Naive B cell (primary cell): ENCODE data around the gene XRCC5. TPM values are rescaled to one million over a fixed set of nuclear protein-coding genes. Genes with fewer than 3 reads are reported as not detected.

ENCODE experiments used
- ATAC-seq, 2 donors: fragments of 150-1000 bp; cut with Tn5 transposase; 2 replicates each; pipeline ENCODE4 v1.10.0; 2021; ENCODE audit warnings: low read depth in 2 of 2, mild to moderate bottlenecking in 2 of 2, moderate library complexity in 2 of 2
- DNase-seq: peaks from one replicate; pipeline ENCODE4 v3.0.0; 2022
- H3K27ac Mint-ChIP-seq, 6 donors: one replicate each; pipeline ENCODE4 v1.8.0; 2020 to 2022; ENCODE audit warnings: mild to moderate bottlenecking in 6 of 6, mixed read lengths in 6 of 6, moderate library complexity in 5 of 6, inconsistent platforms in 2 of 6
- H3K27me3 Mint-ChIP-seq, 3 donors: one replicate each; pipeline ENCODE4 v1.8.0; 2021 to 2022; ENCODE audit warnings: mixed read lengths in 3 of 3, mild to moderate bottlenecking in 1 of 3
- H3K36me3 Mint-ChIP-seq, 2 donors: one replicate each; pipeline ENCODE4 v1.8.0; 2020 to 2022; ENCODE audit warnings: mixed read lengths in 2 of 2, inconsistent platforms in 1 of 2, mild to moderate bottlenecking in 1 of 2
- H3K4me1 Mint-ChIP-seq, 3 donors: one replicate each; pipeline ENCODE4 v1.8.0; 2020 to 2022; ENCODE audit warnings: mixed read lengths in 3 of 3, inconsistent platforms in 1 of 3, mild to moderate bottlenecking in 1 of 3, moderate library complexity in 1 of 3
- H3K4me3 Mint-ChIP-seq, 8 donors: one replicate each; pipeline ENCODE4 v1.8.0; 2020 to 2022; ENCODE audit warnings: mild to moderate bottlenecking in 8 of 8, mixed read lengths in 8 of 8, moderate library complexity in 8 of 8, inconsistent platforms in 2 of 8
- H3K9me3 Mint-ChIP-seq, 7 donors: one replicate each; pipeline ENCODE4 v1.8.0; 2020 to 2022; ENCODE audit warnings: mixed read lengths in 7 of 7, mild to moderate bottlenecking in 5 of 7, inconsistent platforms in 2 of 7, moderate library complexity in 1 of 7
- polyA plus RNA-seq, 6 donors: library from polyadenylated mRNA; unstranded; fragments of 300-500 nt; fragmentation: Illumina TruSeq; gene quantifications; one replicate each; pipeline ENCODE4 v1.2.3, GENCODE V29; 2021; ENCODE audit warnings: low read depth in 6 of 6

The XRCC5 gene
- polyA plus RNA-seq, 6 donors from 2014 or later, result 245 to 322 (median 271) TPM

- H3K36me3 Mint-ChIP-seq, result peaks cover 9 to 22% of the 10 kb centered on the region in 2 donors
- H3K9me3 Mint-ChIP-seq, result no peaks in the 10 kb centered on the region
- H3K4me1 Mint-ChIP-seq, result peaks cover 0 to 12% (median 0%) of the 10 kb centered on the region in 3 donors
- peak overlapping the region in 1 of 6 donors; percentile 65 for H3K27ac Mint-ChIP-seq
- no peak for DNase-seq
- H3K4me3 Mint-ChIP-seq, result no peak overlapping the region
- H3K27me3 Mint-ChIP-seq, result no peaks in the 10 kb centered on the region
- ATAC-seq, result no peak
Measured at GRCh38 chr2:216159144-216159543, 50.0 kb downstream of the XRCC5 start.

- DNase-seq (no peak), ATAC-seq (no peak)
- Mint-ChIP-seq H3K36me3 (peaks cover 13 to 22% of the 10 kb centered on the region in 2 donors), H3K27me3 (no peaks in the 10 kb centered on the region), H3K27ac (peak overlapping the region in 3 of 6 donors; percentile 4 to 91 (median 65)), H3K4me1 (peaks cover 0 to 12% (median 0%) of the 10 kb centered on the region in 3 donors), H3K9me3 (no peaks in the 10 kb centered on the region), H3K4me3 (no peak overlapping the region)
Measured at GRCh38 chr2:216159646-216160045, 50.5 kb downstream of the XRCC5 start.

- no peak for DNase-seq
- peak overlapping the region in 2 of 6 donors; percentile 32 to 57 for H3K27ac Mint-ChIP-seq
- H3K9me3 Mint-ChIP-seq, result no peaks in the 10 kb centered on the region
- peaks cover 0 to 12% (median 0%) of the 10 kb centered on the region in 3 donors for H3K4me1 Mint-ChIP-seq
- H3K27me3 Mint-ChIP-seq, result no peaks in the 10 kb centered on the region
- no peak for ATAC-seq
- H3K36me3 Mint-ChIP-seq, result peaks cover 14 to 16% of the 10 kb centered on the region in 2 donors
- H3K4me3 Mint-ChIP-seq, result no peak overlapping the region
Measured at GRCh38 chr2:216160786-216161185, 51.6 kb downstream of the XRCC5 start.

GRCh38 chr2:216161967-216162366, 52.8 kb downstream of the XRCC5 start:
- H3K4me3 Mint-ChIP-seq, result no peak overlapping the region
- H3K9me3 Mint-ChIP-seq, result no peaks in the 10 kb centered on the region
- no peak for ATAC-seq
- peaks cover 0 to 12% (median 0%) of the 10 kb centered on the region in 3 donors for H3K4me1 Mint-ChIP-seq
- no peaks in the 10 kb centered on the region for H3K27me3 Mint-ChIP-seq
- peaks cover 10 to 16% of the 10 kb centered on the region in 2 donors for H3K36me3 Mint-ChIP-seq
- no peak for DNase-seq
- peak overlapping the region in 2 of 6 donors; percentile 17 to 42 for H3K27ac Mint-ChIP-seq

GRCh38 chr2:216163518-216163917, 54.4 kb downstream of the XRCC5 start:
- Mint-ChIP-seq H3K36me3 (peaks cover 10 to 17% of the 10 kb centered on the region in 2 donors), H3K4me3 (no peak overlapping the region), H3K4me1 (peaks cover 0 to 1% (median 0%) of the 10 kb centered on the region in 3 donors), H3K27me3 (no peaks in the 10 kb centered on the region), H3K9me3 (no peaks in the 10 kb centered on the region), H3K27ac (peak overlapping the region in 2 of 6 donors; percentile 33 to 86)
- DNase-seq, result no peak
- no peak for ATAC-seq

GRCh38 chr2:216164087-216164486, 54.9 kb downstream of the XRCC5 start:
- no peak overlapping the region for H3K4me3 Mint-ChIP-seq
- peak overlapping the region in 2 of 6 donors; percentile 27 to 42 for H3K27ac Mint-ChIP-seq
- no peaks in the 10 kb centered on the region for H3K27me3 Mint-ChIP-seq
- DNase-seq (no peak), ATAC-seq (no peak)
- H3K4me1 Mint-ChIP-seq, result peaks cover 0 to 5% (median 0%) of the 10 kb centered on the region in 3 donors
- H3K36me3 Mint-ChIP-seq, result peaks cover 13 to 23% of the 10 kb centered on the region in 2 donors
- H3K9me3 Mint-ChIP-seq, result no peaks in the 10 kb centered on the region

- Mint-ChIP-seq H3K4me3 (no peak overlapping the region), H3K27me3 (no peaks in the 10 kb centered on the region), H3K27ac (peak overlapping the region in 3 of 6 donors; percentile 19 to 42 (median 27)), H3K36me3 (peaks cover 12 to 24% of the 10 kb centered on the region in 2 donors), H3K4me1 (peaks cover 0 to 5% (median 0%) of the 10 kb centered on the region in 3 donors), H3K9me3 (no peaks in the 10 kb centered on the region)
- DNase-seq (no peak), ATAC-seq (no peak)
Measured at GRCh38 chr2:216164576-216164975, 55.4 kb downstream of the XRCC5 start.

- DNase-seq (no peak), ATAC-seq (no peak)
- H3K9me3 Mint-ChIP-seq, result no peaks in the 10 kb centered on the region
- H3K27me3 Mint-ChIP-seq, result no peaks in the 10 kb centered on the region
- no peak overlapping the region for H3K4me3 Mint-ChIP-seq
- H3K27ac Mint-ChIP-seq, result peak overlapping the region in 3 of 6 donors; percentile 16 to 54 (median 16)
- H3K4me1 Mint-ChIP-seq, result peaks cover 0 to 5% (median 0%) of the 10 kb centered on the region in 3 donors
- peaks cover 10 to 18% of the 10 kb centered on the region in 2 donors for H3K36me3 Mint-ChIP-seq
Measured at GRCh38 chr2:216165711-216166110, 56.6 kb downstream of the XRCC5 start.

- DNase-seq, result no peak
- no peak overlapping the region for H3K4me3 Mint-ChIP-seq
- H3K9me3 Mint-ChIP-seq, result no peaks in the 10 kb centered on the region
- H3K36me3 Mint-ChIP-seq, result peaks cover 9 to 17% of the 10 kb centered on the region in 2 donors
- peaks cover 0 to 10% (median 2%) of the 10 kb centered on the region in 3 donors for H3K4me1 Mint-ChIP-seq
- no peak for ATAC-seq
- H3K27me3 Mint-ChIP-seq, result no peaks in the 10 kb centered on the region
- H3K27ac Mint-ChIP-seq, result peak overlapping the region in 2 of 6 donors; percentile 62 to 78
Measured at GRCh38 chr2:216169087-216169486, 59.9 kb downstream of the XRCC5 start.

- no peaks in the 10 kb centered on the region for H3K9me3 Mint-ChIP-seq
- H3K4me3 Mint-ChIP-seq, result no peak overlapping the region
- DNase-seq, result no peak
- ATAC-seq, result no peak
- H3K27ac Mint-ChIP-seq, result peak overlapping the region in 1 of 6 donors; percentile 49
- H3K4me1 Mint-ChIP-seq, result peaks cover 5 to 16% (median 7%) of the 10 kb centered on the region in 3 donors
- no peaks in the 10 kb centered on the region for H3K27me3 Mint-ChIP-seq
- H3K36me3 Mint-ChIP-seq, result peaks cover 16 to 17% of the 10 kb centered on the region in 2 donors
Measured at GRCh38 chr2:216170076-216170763, 61.1 kb downstream of the XRCC5 start.

- Mint-ChIP-seq H3K27me3 (no peaks in the 10 kb centered on the region), H3K4me3 (peak overlapping the region in 1 of 8 donors; percentile 22), H3K9me3 (no peaks in the 10 kb centered on the region), H3K36me3 (peaks cover 20 to 23% of the 10 kb centered on the region in 2 donors), H3K4me1 (peaks cover 6 to 18% (median 7%) of the 10 kb centered on the region in 3 donors), H3K27ac (peak overlapping the region in 1 of 6 donors; percentile 55)
- no peak for ATAC-seq
- no peak for DNase-seq
Measured at GRCh38 chr2:216171011-216171410, 61.9 kb downstream of the XRCC5 start.

GRCh38 chr2:216172493-216172892, 63.3 kb downstream of the XRCC5 start:
- Mint-ChIP-seq H3K27me3 (no peaks in the 10 kb centered on the region), H3K36me3 (peaks cover 23 to 25% of the 10 kb centered on the region in 2 donors), H3K4me3 (no peak overlapping the region), H3K9me3 (no peaks in the 10 kb centered on the region), H3K27ac (no peak overlapping the region), H3K4me1 (peaks cover 9 to 29% (median 13%) of the 10 kb centered on the region in 3 donors)
- ATAC-seq (no peak), DNase-seq (no peak)

- H3K27me3 Mint-ChIP-seq, result no peaks in the 10 kb centered on the region
- H3K27ac Mint-ChIP-seq, result peak overlapping the region in 3 of 6 donors; percentile 44 to 84 (median 69)
- no peak overlapping the region for H3K4me3 Mint-ChIP-seq
- peaks cover 37 to 63% (median 48%) of the 10 kb centered on the region in 3 donors for H3K4me1 Mint-ChIP-seq
- ATAC-seq, result no peak
- no peak for DNase-seq
- H3K36me3 Mint-ChIP-seq, result peaks cover 33 to 36% of the 10 kb centered on the region in 2 donors
- no peaks in the 10 kb centered on the region for H3K9me3 Mint-ChIP-seq
Measured at GRCh38 chr2:216179015-216179414, 69.9 kb downstream of the XRCC5 start.

- no peak for ATAC-seq
- H3K36me3 Mint-ChIP-seq, result peaks cover 22 to 23% of the 10 kb centered on the region in 2 donors
- peak overlapping the region in 5 of 6 donors; percentile 5 to 64 (median 33) for H3K27ac Mint-ChIP-seq
Measured at GRCh38 chr2:216181351-216181750, 72.2 kb downstream of the XRCC5 start.

More at GRCh38 chr2:216181351-216181750, 72.2 kb downstream of the XRCC5 start:
- no peak for DNase-seq
- peaks cover 53 to 74% (median 54%) of the 10 kb centered on the region in 3 donors for H3K4me1 Mint-ChIP-seq
- no peaks in the 10 kb centered on the region for H3K27me3 Mint-ChIP-seq
- no peaks in the 10 kb centered on the region for H3K9me3 Mint-ChIP-seq
- no peak overlapping the region for H3K4me3 Mint-ChIP-seq
